Measurements from ENCODE around the gene GJC1. TPM values are rescaled to one million over a fixed set of nuclear protein-coding genes. Genes with fewer than 3 reads are reported as not detected.

Gene GJC1
- polyA plus RNA-seq, 2 of the 4 experiments (the other 2 are of a cell fraction), result 21.2 to 22.1 TPM

GRCh38 chr17:44749980-44750318 lies 80.1 kb downstream of the GJC1 start:
- TF ChIP-seq EHF (CRISPR knock-in tag; IDR thresholded peaks at IDR 0.05), result no peak
- TF ChIP-seq PBX3 (IDR thresholded peaks at IDR 0.05), result no peak
- no peak for TF ChIP-seq NFE2L2 (conservative IDR thresholded peaks at IDR 0.05; ENCODE audit: low read length)
- no peak for TF ChIP-seq HOXA7 (CRISPR knock-in tag; IDR thresholded peaks at IDR 0.05)
- no peak for TF ChIP-seq USF2 (IDR thresholded peaks at IDR 0.05)
- no peak for TF ChIP-seq ZNF302 (CRISPR knock-in tag; IDR thresholded peaks at IDR 0.05)
- no peak for TF ChIP-seq HOXB13 (CRISPR knock-in tag; IDR thresholded peaks at IDR 0.05; ENCODE audit: low read depth)
- TF ChIP-seq MAZ (IDR thresholded peaks at IDR 0.05; ENCODE audit: borderline replicate concordance, low read depth, low read length), result no peak
- no peak for TF ChIP-seq RNF2 (IDR thresholded peaks at IDR 0.05; ENCODE audit: borderline replicate concordance, low read depth)
- TF ChIP-seq KDM5A (IDR thresholded peaks at IDR 0.05), result no peak
- TF ChIP-seq TFCP2L1 (CRISPR knock-in tag; IDR thresholded peaks at IDR 0.05), result no peak
- no peak for TF ChIP-seq MAFK (IDR thresholded peaks at IDR 0.05; ENCODE audit: partially characterized antibody)
- TF ChIP-seq ZC3H11A (IDR thresholded peaks at IDR 0.05), result no peak
- H3K9me3 ChIP-seq, result no peaks in the 10 kb centered on the region
- no peak overlapping the region for H3K4me3 ChIP-seq
- DNase-seq (ENCODE audit: low read depth in 1 of 2, low spot score in 1 of 2) (no peak), FAIRE-seq (no peak), ATAC-seq (no peak)
- H3K27ac ChIP-seq, result no peak overlapping the region
- ChIA-PET POLR2A (no interaction called here), CTCF (interaction anchor here (0.7 to 4.2 kb wide), 8 partner anchors 13 to 386 kb away, joined by 3 to 17 read pairs (median 5); partner anchors contain the start of gene ACBD4)
- WGBS (ENCODE audit: missing lambda C conversion rate), result 88% methylated on average over 9 of the region's 9 CpGs
- no peak overlapping the region for H3K4me2 ChIP-seq
- no peaks in the 10 kb centered on the region for H3K4me1 ChIP-seq

GRCh38 chr17:44749076-44749979 lies 80.8 kb downstream of the GJC1 start:
- FAIRE-seq, result no peak
- no peak overlapping the region for H3K4me2 ChIP-seq
- ATAC-seq, result peak in 1 of 2 experiments; percentile 14; a peak in 2 of 6 replicates
- 85% methylated on average over 19 of the region's 19 CpGs for WGBS (ENCODE audit: missing lambda C conversion rate)
- no peaks in the 10 kb centered on the region for H3K9me3 ChIP-seq
- H3K27ac ChIP-seq, result no peak overlapping the region
- H3K4me3 ChIP-seq, result no peak overlapping the region
- ChIA-PET POLR2A (interaction anchor here (0.5 kb wide), 1 partner anchor 122 kb away, joined by 3 read pairs; no protein-coding TSS in a partner anchor), CTCF (interaction anchor here (0.7 to 4.2 kb wide), 10 partner anchors 12 to 216 kb away, joined by 3 to 17 read pairs (median 6); no protein-coding TSS in a partner anchor)
- no peaks in the 10 kb centered on the region for H3K4me1 ChIP-seq
- no peak for TF ChIP-seq MAX (IDR thresholded peaks at IDR 0.05)
- no peak for TF ChIP-seq SREBF2 (IDR thresholded peaks at IDR 0.05)
- no peak for TF ChIP-seq HOXB5 (CRISPR knock-in tag; IDR thresholded peaks at IDR 0.05)
- TF ChIP-seq CEBPB (IDR thresholded peaks at IDR 0.05), result no peak
- no peak for DNase-seq (ENCODE audit: low read depth in 1 of 2, low spot score in 1 of 2)

Other genes starting within 250 kb of the GJC1 start
- gene MEIOC, start 173.8 kb downstream of the GJC1 start, polyA plus RNA-seq (2011; rRNA removed), result 18.0 and 18.2 TPM in 2 replicates
- gene MEIOC, start 173.8 kb downstream of the GJC1 start, polyA plus RNA-seq (2017; fragmentation: RNase III; extraction: RNeasy Plus Mini Kit Qiagen cat#74134 plus additional on column Dnase treatment), result 5.9 to 7.2 TPM (median 6.9 TPM) in 3 replicates
- gene CCDC43, start 140.5 kb downstream of the GJC1 start, polyA plus RNA-seq (2011; rRNA removed), result 24.1 and 34.3 TPM in 2 replicates
- gene CCDC43, start 140.5 kb downstream of the GJC1 start, polyA plus RNA-seq (2017; fragmentation: RNase III; extraction: RNeasy Plus Mini Kit Qiagen cat#74134 plus additional on column Dnase treatment), result 35.6 to 39.4 TPM (median 37.3 TPM) in 3 replicates
- 16.5 and 16.9 TPM in 2 replicates for gene DBF4B, start 121.6 kb downstream of the GJC1 start, polyA plus RNA-seq (2011; rRNA removed)
- gene DBF4B, start 121.6 kb downstream of the GJC1 start, polyA plus RNA-seq (2017; fragmentation: RNase III; extraction: RNeasy Plus Mini Kit Qiagen cat#74134 plus additional on column Dnase treatment), result 27.5 to 32.3 TPM (median 30.1 TPM) in 3 replicates
- gene ADAM11, start 71.3 kb downstream of the GJC1 start, polyA plus RNA-seq (2011; rRNA removed), result 0.75 and 0.79 TPM in 2 replicates
- 2.0 to 2.7 TPM (median 2.1 TPM) in 3 replicates for gene ADAM11, start 71.3 kb downstream of the GJC1 start, polyA plus RNA-seq (2017; fragmentation: RNase III; extraction: RNeasy Plus Mini Kit Qiagen cat#74134 plus additional on column Dnase treatment)
- gene HIGD1B, start 17.6 kb upstream of the GJC1 start, polyA plus RNA-seq (2011; rRNA removed), result not detected in 2 replicates
- gene HIGD1B, start 17.6 kb upstream of the GJC1 start, polyA plus RNA-seq (2017; fragmentation: RNase III; extraction: RNeasy Plus Mini Kit Qiagen cat#74134 plus additional on column Dnase treatment), result not detected in 3 replicates
- 254 and 353 TPM in 2 replicates for gene EFTUD2, start 69.2 kb upstream of the GJC1 start, polyA plus RNA-seq (2011; rRNA removed)
- 216 to 251 TPM (median 224 TPM) in 3 replicates for gene EFTUD2, start 69.2 kb upstream of the GJC1 start, polyA plus RNA-seq (2017; fragmentation: RNase III; extraction: RNeasy Plus Mini Kit Qiagen cat#74134 plus additional on column Dnase treatment)
- gene GFAP, start 85.2 kb upstream of the GJC1 start, polyA plus RNA-seq (2011; rRNA removed), result 1.8 and 2.1 TPM in 2 replicates
- gene GFAP, start 85.2 kb upstream of the GJC1 start, polyA plus RNA-seq (2017; fragmentation: RNase III; extraction: RNeasy Plus Mini Kit Qiagen cat#74134 plus additional on column Dnase treatment), result 1.2 to 1.5 TPM (median 1.4 TPM) in 3 replicates
- 19.6 and 20.5 TPM in 2 replicates for gene KIF18B, start 117.5 kb upstream of the GJC1 start, polyA plus RNA-seq (2011; rRNA removed)
- 39.9 to 41.7 TPM (median 41.7 TPM) in 3 replicates for gene KIF18B, start 117.5 kb upstream of the GJC1 start, polyA plus RNA-seq (2017; fragmentation: RNase III; extraction: RNeasy Plus Mini Kit Qiagen cat#74134 plus additional on column Dnase treatment)
- 1.9 and 2.6 TPM in 2 replicates for gene C1QL1, start 138.0 kb upstream of the GJC1 start, polyA plus RNA-seq (2011; rRNA removed)
- 7.4 to 9.3 TPM (median 8.5 TPM) in 3 replicates for gene C1QL1, start 138.0 kb upstream of the GJC1 start, polyA plus RNA-seq (2017; fragmentation: RNase III; extraction: RNeasy Plus Mini Kit Qiagen cat#74134 plus additional on column Dnase treatment)
- gene DCAKD, start 221.3 kb upstream of the GJC1 start, polyA plus RNA-seq (2011; rRNA removed), result 21.4 and 26.2 TPM in 2 replicates
- 17.4 to 18.7 TPM (median 18.2 TPM) in 3 replicates for gene DCAKD, start 221.3 kb upstream of the GJC1 start, polyA plus RNA-seq (2017; fragmentation: RNase III; extraction: RNeasy Plus Mini Kit Qiagen cat#74134 plus additional on column Dnase treatment)
- 82.9 and 95.8 TPM in 2 replicates for gene NMT1, start 231.0 kb upstream of the GJC1 start, polyA plus RNA-seq (2011; rRNA removed)
- gene NMT1, start 231.0 kb upstream of the GJC1 start, polyA plus RNA-seq (2017; fragmentation: RNase III; extraction: RNeasy Plus Mini Kit Qiagen cat#74134 plus additional on column Dnase treatment), result 270 to 323 TPM (median 299 TPM) in 3 replicates